Measurements from ENCODE around the gene TEKT5. TPM values are rescaled to one million over a fixed set of nuclear protein-coding genes. Genes with fewer than 3 reads are reported as not detected.

The TEKT5 gene
- total and polyA plus RNA-seq, 8 donors: 0.28 to 22.8 (median 1.0) TPM; not detected in 2

DNA sequence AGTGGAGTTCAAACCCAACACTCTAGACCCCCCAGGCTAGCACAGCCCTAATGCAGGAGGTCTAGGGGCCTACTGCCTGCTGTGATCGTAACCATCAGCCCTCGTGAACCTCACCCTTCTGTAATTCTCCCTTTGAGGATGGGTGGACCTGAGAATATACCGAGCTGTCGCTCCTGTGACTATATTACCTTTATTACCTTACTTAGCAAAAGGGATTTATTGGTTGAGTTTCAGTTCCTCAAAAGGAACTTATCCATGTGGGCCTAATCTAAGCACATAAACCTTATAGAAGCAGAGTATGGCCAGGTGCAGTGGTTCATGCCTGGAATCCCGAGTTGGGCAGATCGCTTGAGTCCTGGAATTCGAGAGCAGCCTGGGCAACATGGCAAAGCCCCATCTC, 95.1 kb downstream of the TEKT5 start:
- H3K4me3 ChIP-seq: no peak overlapping the region
- H3K27me3 ChIP-seq: peaks cover 0 to 5% (median 0%) of the 10 kb centered on the region in 3 donors
- no peak for DNase-seq
- 89 to 95% (median 92%) methylated on average over 7 of the region's 7 CpGs for WGBS, 5 donors
- TF ChIP-seq EP300 (IDR thresholded peaks at IDR 0.05) (no peak), POLR2AphosphoS5 (IDR thresholded peaks at IDR 0.05) (no peak), POLR2A (IDR thresholded peaks at IDR 0.05) (no peak)
- TF ChIP-seq, protein P1, sequence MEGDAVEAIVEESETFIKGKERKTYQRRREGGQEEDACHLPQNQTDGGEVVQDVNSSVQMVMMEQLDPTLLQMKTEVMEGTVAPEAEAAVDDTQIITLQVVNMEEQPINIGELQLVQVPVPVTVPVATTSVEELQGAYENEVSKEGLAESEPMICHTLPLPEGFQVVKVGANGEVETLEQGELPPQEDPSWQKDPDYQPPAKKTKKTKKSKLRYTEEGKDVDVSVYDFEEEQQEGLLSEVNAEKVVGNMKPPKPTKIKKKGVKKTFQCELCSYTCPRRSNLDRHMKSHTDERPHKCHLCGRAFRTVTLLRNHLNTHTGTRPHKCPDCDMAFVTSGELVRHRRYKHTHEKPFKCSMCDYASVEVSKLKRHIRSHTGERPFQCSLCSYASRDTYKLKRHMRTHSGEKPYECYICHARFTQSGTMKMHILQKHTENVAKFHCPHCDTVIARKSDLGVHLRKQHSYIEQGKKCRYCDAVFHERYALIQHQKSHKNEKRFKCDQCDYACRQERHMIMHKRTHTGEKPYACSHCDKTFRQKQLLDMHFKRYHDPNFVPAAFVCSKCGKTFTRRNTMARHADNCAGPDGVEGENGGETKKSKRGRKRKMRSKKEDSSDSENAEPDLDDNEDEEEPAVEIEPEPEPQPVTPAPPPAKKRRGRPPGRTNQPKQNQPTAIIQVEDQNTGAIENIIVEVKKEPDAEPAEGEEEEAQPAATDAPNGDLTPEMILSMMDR (IDR thresholded peaks at IDR 0.05): no peak
- no peak overlapping the region for H3K27ac ChIP-seq
- H3K9me3 ChIP-seq: no peaks in the 10 kb centered on the region
- no peaks in the 10 kb centered on the region for H3K36me3 ChIP-seq
- intact Hi-C loops (cut with DNase I; ENCODE audit: low total_unique reads): no loop called here
- peaks cover 11 to 32% (median 18%) of the 10 kb centered on the region in 4 donors for H3K4me1 ChIP-seq

DNA sequence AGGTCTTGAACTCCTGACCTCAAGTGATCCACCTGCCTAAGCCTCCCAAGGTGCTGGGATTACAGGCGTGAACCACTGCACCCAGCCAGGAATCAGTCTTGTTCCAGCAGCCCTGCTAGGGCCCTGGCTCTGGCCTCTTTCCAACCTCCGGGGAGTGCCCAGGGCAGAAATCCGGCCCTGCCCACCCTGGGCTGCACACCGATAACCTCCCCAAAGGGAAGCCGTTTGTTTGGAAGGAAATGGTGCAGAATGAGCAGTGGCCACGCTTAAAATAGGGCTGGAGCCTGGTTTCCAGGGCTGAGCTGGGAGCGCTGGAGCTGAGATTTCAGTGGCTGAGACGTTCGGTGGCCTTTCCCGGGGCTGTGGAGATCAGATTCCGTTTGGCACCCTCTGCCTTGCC, 96.6 kb downstream of the TEKT5 start:
- WGBS, 5 donors: 10 to 47% (median 14%) methylated on average over 11 of the region's 11 CpGs
- TF ChIP-seq POLR2AphosphoS5 (IDR thresholded peaks at IDR 0.05): peak in 1 of 3 donors; percentile 49
- TF ChIP-seq EP300 (IDR thresholded peaks at IDR 0.05): no peak
- TF ChIP-seq, protein P1 (IDR thresholded peaks at IDR 0.05): no peak
- TF ChIP-seq POLR2A (IDR thresholded peaks at IDR 0.05): no peak
- intact Hi-C loops (cut with DNase I; ENCODE audit: low total_unique reads): no loop called here
- DNase-seq: peak; percentile 70 to 81
- no peak overlapping the region for H3K4me3 ChIP-seq
- H3K27ac ChIP-seq: peak overlapping the region in 4 of 5 donors; percentile 16 to 66 (median 44)
- no peaks in the 10 kb centered on the region for H3K9me3 ChIP-seq
- H3K4me1 ChIP-seq: peaks cover 11 to 35% (median 18%) of the 10 kb centered on the region in 4 donors
- H3K36me3 ChIP-seq: no peaks in the 10 kb centered on the region
- H3K27me3 ChIP-seq: peaks cover 0 to 5% (median 0%) of the 10 kb centered on the region in 3 donors

DNA sequence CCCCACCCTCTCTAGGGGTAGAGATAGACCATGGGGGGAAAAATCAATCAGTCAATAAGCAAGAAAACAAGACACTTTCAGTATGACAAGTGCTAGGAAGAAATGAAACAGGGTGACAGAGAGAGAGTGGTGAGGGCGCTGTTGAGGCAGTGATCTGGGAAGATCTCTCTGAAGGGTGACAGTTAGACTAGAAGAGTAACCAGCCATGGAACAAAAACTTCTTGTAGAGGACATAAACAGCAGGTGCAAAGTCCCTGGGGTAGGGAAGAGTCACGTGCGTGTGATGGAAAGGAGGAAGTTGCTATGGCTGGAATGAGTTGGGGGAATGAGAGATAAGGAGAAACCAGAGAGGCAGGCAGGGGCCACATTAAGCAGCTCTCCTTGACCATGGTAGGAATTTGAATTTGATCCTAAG, 97.5 kb downstream of the TEKT5 start:
- H3K36me3 ChIP-seq: no peaks in the 10 kb centered on the region
- WGBS, 5 donors: 55 to 78% (median 73%) methylated on average over 3 of the region's 3 CpGs
- intact Hi-C loops (cut with DNase I; ENCODE audit: low total_unique reads): no loop called here
- H3K4me3 ChIP-seq: no peak overlapping the region
- TF ChIP-seq POLR2A (IDR thresholded peaks at IDR 0.05): no peak
- TF ChIP-seq, protein P1 (IDR thresholded peaks at IDR 0.05): no peak
- DNase-seq: no peak
- H3K27ac ChIP-seq: no peak overlapping the region
- peaks cover 11 to 34% (median 17%) of the 10 kb centered on the region in 4 donors for H3K4me1 ChIP-seq
- H3K27me3 ChIP-seq: peaks cover 0 to 5% (median 0%) of the 10 kb centered on the region in 3 donors
- H3K9me3 ChIP-seq: no peaks in the 10 kb centered on the region

DNA sequence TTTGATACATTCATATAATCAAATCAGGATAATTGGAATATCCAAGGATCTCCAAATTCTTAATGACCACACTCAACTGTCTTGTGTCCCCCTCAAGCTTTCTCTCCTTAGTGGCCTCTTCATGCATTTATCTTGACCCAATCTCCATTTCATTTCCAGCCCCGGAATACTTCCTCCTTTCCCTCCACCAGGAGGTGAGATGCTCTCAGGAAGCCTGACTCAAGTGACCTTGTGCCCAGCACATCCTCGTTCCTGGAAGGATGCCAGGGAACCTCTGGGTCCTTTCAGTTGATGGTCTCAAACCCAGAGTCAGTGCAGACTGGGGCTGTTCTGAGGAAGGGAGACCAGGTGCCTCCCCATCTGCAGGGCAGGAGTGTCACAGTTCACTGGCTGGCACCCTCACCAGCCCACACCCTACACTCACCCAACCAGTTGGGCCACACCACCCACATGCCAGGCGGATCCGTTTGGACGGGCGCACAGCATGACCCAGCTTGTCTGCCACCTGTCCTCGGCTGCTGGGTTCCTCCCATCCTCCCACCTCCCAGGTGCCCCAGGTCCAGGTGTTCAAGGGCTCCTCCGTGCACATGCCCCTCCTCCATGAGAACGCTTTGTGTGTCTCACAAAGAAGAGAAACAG, 100.3 kb downstream of the TEKT5 start:
- H3K27ac ChIP-seq: peak overlapping the region in 1 of 5 donors; percentile 17
- H3K36me3 ChIP-seq: no peaks in the 10 kb centered on the region
- H3K9me3 ChIP-seq: no peaks in the 10 kb centered on the region
- H3K4me3 ChIP-seq: no peak overlapping the region
- peaks cover 0 to 9% (median 0%) of the 10 kb centered on the region in 3 donors for H3K27me3 ChIP-seq
- peak; percentile 61 to 79 for DNase-seq
- WGBS, 5 donors: 25 to 48% (median 28%) methylated on average over 9 of the region's 9 CpGs
- TF ChIP-seq POLR2AphosphoS5 (IDR thresholded peaks at IDR 0.05) (peak in 2 of 3 donors; percentile 41 to 56), EP300 (IDR thresholded peaks at IDR 0.05) (no peak)
- intact Hi-C loops (cut with DNase I; ENCODE audit: low total_unique reads): no loop called here
- peaks cover 0 to 24% (median 11%) of the 10 kb centered on the region in 4 donors for H3K4me1 ChIP-seq

DNA sequence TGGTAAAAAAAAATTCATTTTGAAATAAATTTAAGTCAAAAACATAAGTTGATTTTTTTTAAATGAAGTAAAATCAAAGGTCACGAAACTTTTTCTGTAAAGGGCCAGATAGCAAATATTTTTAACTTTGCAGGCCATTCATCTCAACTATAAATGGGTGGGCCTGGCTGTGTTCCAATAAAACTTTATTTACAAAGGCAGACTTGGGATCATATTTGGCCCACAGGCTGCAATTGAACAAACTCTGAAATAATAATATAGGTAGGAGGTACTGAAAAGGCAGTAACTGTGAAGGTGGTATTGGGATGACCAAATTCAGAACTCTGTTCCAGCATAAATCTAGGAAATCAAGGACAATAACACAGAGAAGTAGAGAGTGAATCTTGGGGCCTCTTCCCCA, 102.1 kb downstream of the TEKT5 start:
- H3K9me3 ChIP-seq: no peaks in the 10 kb centered on the region
- TF ChIP-seq EP300 (IDR thresholded peaks at IDR 0.05) (no peak), POLR2A (IDR thresholded peaks at IDR 0.05) (no peak), POLR2AphosphoS5 (IDR thresholded peaks at IDR 0.05) (no peak)
- TF ChIP-seq, protein P1 (IDR thresholded peaks at IDR 0.05): no peak
- DNase-seq: no peak
- peaks cover 0 to 17% (median 0%) of the 10 kb centered on the region in 3 donors for H3K27me3 ChIP-seq
- peaks cover 0 to 9% (median 3%) of the 10 kb centered on the region in 4 donors for H3K4me1 ChIP-seq
- no peak overlapping the region for H3K4me3 ChIP-seq
- H3K27ac ChIP-seq: no peak overlapping the region
- WGBS, 5 donors: 62 to 87% (median 81%) methylated on average over 1 of the region's 1 CpG
- no peaks in the 10 kb centered on the region for H3K36me3 ChIP-seq
- intact Hi-C loops (cut with DNase I; ENCODE audit: low total_unique reads): no loop called here

Measured in stomach (tissue), 9 donors.